Coronary artery (tissue), 2 donors: ENCODE results near the gene SAP25.

Experiments
- DNase-seq: peaks from one replicate; pipeline ENCODE4 v3.0.0-alpha.2; 2017; ENCODE audit warnings: low spot score
- H3K27ac ChIP-seq, 2 donors: fragments of 200-600 bp; sonication (generic); one replicate each; pipeline ENCODE4 v1.5.1; 2016 to 2019
- H3K4me3 ChIP-seq: fragments of 200-600 bp; sonication (generic); 2 replicates; pipeline ENCODE4 v1.5.1; 2016; ENCODE audit warnings: mild to moderate bottlenecking, moderate library complexity
- CTCF ChIP-seq: fragments of 200-600 bp; sonication (generic); IDR thresholded peaks from one replicate; pipeline ENCODE4 v1.5.1; 2019; ENCODE audit warnings: antibody characterized with exemption

Gene SAP25

GRCh38 chr7:100575206-100575631 is 1.5 kb upstream of the SAP25 start:
- DNase-seq: no peak
- no peak for TF ChIP-seq CTCF
- Histone ChIP-seq H3K4me3 (no peak overlapping the region), H3K27ac (no peak overlapping the region)

GRCh38 chr7:100574362-100575205 is 884 bp upstream of the SAP25 start:
- no peak for TF ChIP-seq CTCF
- no peak for DNase-seq

GRCh38 chr7:100572949-100573675 is 588 bp downstream of the SAP25 start:
- TF ChIP-seq CTCF: no peak
- H3K27ac ChIP-seq: no peak overlapping the region
- no peak for DNase-seq
- no peak overlapping the region for H3K4me3 ChIP-seq

More at GRCh38 chr7:100574362-100575205, 884 bp upstream of the SAP25 start:
- H3K4me3 ChIP-seq: no peak overlapping the region
- no peak overlapping the region for H3K27ac ChIP-seq

- no peak for DNase-seq
- no peak overlapping the region for H3K4me3 ChIP-seq
- no peak overlapping the region for H3K27ac ChIP-seq
- TF ChIP-seq CTCF: no peak
These were observed 1.3 kb downstream of the SAP25 start for GRCh38 chr7:100572281-100572948.

- DNase-seq: no peak
- Histone ChIP-seq H3K27ac (no peak overlapping the region), H3K4me3 (no peak overlapping the region)
- TF ChIP-seq CTCF: no peak
These were observed 1.9 kb downstream of the SAP25 start for GRCh38 chr7:100571829-100572116.

GRCh38 chr7:100570954-100571828 is 2.5 kb downstream of the SAP25 start:
- no peak for DNase-seq
- Histone ChIP-seq H3K27ac (no peak overlapping the region), H3K4me3 (no peak overlapping the region)
- no peak for TF ChIP-seq CTCF
